T-helper 17 cell (primary cell): ENCODE results near the gene GSDME. TPM values are rescaled to one million over a fixed set of nuclear protein-coding genes. Genes with fewer than 3 reads are reported as not detected.
"Not testable (repeated sequence)": the region's sequence is repeated elsewhere in the genome, so short reads cannot be mapped to it uniquely, and the experiment has no call there.

Experiments
- ATAC-seq: fragments of 150-1000 bp; cut with Tn5 transposase; 2 replicates; pipeline ENCODE4 v1.10.0; 2021; ENCODE audit warnings: mild to moderate bottlenecking, moderate library complexity
- DNase-seq, 3 donors: peaks; one replicate each; pipeline versions ENCODE4 v3.0.0 to v3.0.0-alpha.2; 2020 to 2021
- H3K9me3 ChIP-seq: one replicate; pipeline ENCODE4 v1.7.0; 2013; ENCODE audit warnings: low read length, mild to moderate bottlenecking; ENCODE audit not compliant: control insufficient read depth, poor library complexity, severe bottlenecking
- H3K27ac Mint-ChIP-seq: one replicate; pipeline ENCODE4 v1.8.0; 2022; ENCODE audit warnings: mild to moderate bottlenecking, moderate library complexity, mixed read lengths
- H3K27me3 Mint-ChIP-seq: one replicate; pipeline ENCODE4 v1.8.0; 2022; ENCODE audit warnings: mixed read lengths
- H3K36me3 Mint-ChIP-seq: one replicate; pipeline ENCODE4 v1.8.0; 2022; ENCODE audit warnings: low read depth, mixed read lengths
- H3K4me1 Mint-ChIP-seq: one replicate; pipeline ENCODE4 v1.8.0; 2022; ENCODE audit warnings: mild to moderate bottlenecking, mixed read lengths
- H3K4me3 Mint-ChIP-seq: one replicate; pipeline ENCODE4 v1.8.0; 2022; ENCODE audit warnings: mild to moderate bottlenecking, moderate library complexity, mixed read lengths
- total RNA-seq, 4 donors: library from RNA in 2 of 4; stranded (reverse) in 2 of 4; gene quantifications; one replicate each; pipeline ENCODE4 v1.2.3 and lab custom pipeline; 2022 to 2026

The GSDME gene
- total RNA-seq: under 1 TPM in 1 of 2 donors, not detected in 1; 0.75 TPM
- total RNA-seq (lab: John Stamatoyannopoulos, UW): 0 to 0.35 reads per million in 2 donors

GRCh38 chr7:24757353-24758275 is at the start of gene GSDME:
Gene GSDME (minus strand): TSS chr7:24757464. CDS start chr7:24749774, 7,690 bp downstream.
- Mint-ChIP-seq H3K4me3 (peak within 1 kb of the TSS; percentile 94), H3K36me3 (peaks cover 2% of the 10 kb centered on the region), H3K27me3 (peaks cover 74% of the 10 kb centered on the region), H3K4me1 (peaks cover 19% of the 10 kb centered on the region), H3K27ac (peak within 1 kb of the TSS; percentile 60)
- ATAC-seq: peak; percentile 77
- no peak for DNase-seq
- no peaks in the 10 kb centered on the region for H3K9me3 ChIP-seq

DNA sequence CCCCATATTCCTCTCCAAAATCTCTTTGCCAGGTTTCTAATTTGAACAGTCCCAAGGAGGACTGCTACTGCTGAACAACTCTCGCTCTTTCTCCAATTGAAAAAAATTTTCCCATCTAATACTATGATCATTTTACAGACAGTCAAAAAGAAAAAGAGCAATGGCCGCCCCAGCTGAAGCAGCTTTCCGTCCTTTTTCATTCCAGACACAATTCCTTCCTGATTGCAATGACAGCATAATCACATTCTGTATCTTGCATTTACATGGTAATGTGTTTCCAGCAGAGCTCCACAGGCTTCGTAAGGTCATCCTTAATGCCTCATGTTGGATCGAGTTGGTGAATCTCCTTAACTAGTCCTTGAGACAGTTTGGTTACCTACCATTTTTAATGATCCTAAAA is 45.0 kb upstream of the GSDME start:
- Mint-ChIP-seq H3K27ac (no peak overlapping the region), H3K36me3 (peaks cover 11% of the 10 kb centered on the region), H3K4me3 (no peak overlapping the region), H3K27me3 (no peaks in the 10 kb centered on the region), H3K4me1 (peaks cover 3% of the 10 kb centered on the region)
- ATAC-seq: no peak
- no peaks in the 10 kb centered on the region for H3K9me3 ChIP-seq
- DNase-seq: no peak

DNA sequence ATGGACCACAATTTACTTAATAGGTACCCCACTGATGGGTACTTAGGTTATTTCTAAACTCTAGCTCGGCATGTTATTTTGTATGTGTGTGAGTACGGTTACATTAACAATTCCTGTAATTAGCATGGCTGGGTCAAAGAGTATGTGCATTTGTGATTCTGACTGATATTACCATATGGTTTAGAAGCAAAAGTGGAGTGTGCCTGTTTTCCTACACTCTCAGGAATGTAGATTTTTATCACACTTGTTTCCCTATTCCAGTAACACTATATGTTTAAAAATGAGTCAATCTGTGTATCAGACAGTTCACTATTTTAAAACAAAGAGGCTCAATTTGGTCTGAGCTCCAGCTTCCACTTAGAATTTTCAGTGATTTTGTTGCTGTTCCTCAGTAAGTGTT is 44.6 kb upstream of the GSDME start:
- DNase-seq (no peak), ATAC-seq (no peak)
- Mint-ChIP-seq H3K27me3 (no peaks in the 10 kb centered on the region), H3K27ac (no peak overlapping the region), H3K36me3 (peaks cover 11% of the 10 kb centered on the region), H3K4me1 (peaks cover 3% of the 10 kb centered on the region), H3K4me3 (no peak overlapping the region)
- H3K9me3 ChIP-seq: no peaks in the 10 kb centered on the region

DNA sequence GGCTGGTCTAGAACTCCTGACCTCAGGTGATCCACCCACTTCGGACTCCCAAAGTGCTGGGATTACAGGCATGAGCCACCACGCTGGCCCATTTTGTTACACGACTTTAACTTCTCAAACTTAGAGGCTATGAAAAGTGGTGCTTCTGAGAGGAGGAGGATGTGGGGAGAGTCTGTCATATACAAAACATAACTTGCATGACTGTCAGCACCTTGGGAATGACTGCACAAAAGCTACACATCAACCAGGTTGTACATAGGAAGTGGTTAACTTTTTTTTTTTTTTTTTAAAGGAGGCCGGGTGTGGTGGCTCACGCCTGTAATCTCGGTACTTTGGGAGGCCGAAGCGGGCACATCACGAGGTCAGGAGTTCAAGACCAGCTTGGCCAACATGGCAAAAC is 43.4 kb upstream of the GSDME start:
- Mint-ChIP-seq H3K27me3 (no peaks in the 10 kb centered on the region), H3K4me3 (no peak overlapping the region), H3K4me1 (peaks cover 4% of the 10 kb centered on the region), H3K36me3 (peaks cover 11% of the 10 kb centered on the region), H3K27ac (no peak overlapping the region)
- no peak for ATAC-seq
- H3K9me3 ChIP-seq: no peaks in the 10 kb centered on the region
- DNase-seq: no peak

GRCh38 chr7:24800073-24800472 is 42.8 kb upstream of the GSDME start:
- DNase-seq (no peak), ATAC-seq (no peak)
- H3K4me3 Mint-ChIP-seq: no peak overlapping the region
- no peaks in the 10 kb centered on the region for H3K9me3 ChIP-seq
- H3K4me1 Mint-ChIP-seq: peaks cover 5% of the 10 kb centered on the region
- H3K36me3 Mint-ChIP-seq: peaks cover 11% of the 10 kb centered on the region
- no peak overlapping the region for H3K27ac Mint-ChIP-seq
- no peaks in the 10 kb centered on the region for H3K27me3 Mint-ChIP-seq

GRCh38 chr7:24799506-24799905 is 42.2 kb upstream of the GSDME start:
- no peak overlapping the region for H3K27ac Mint-ChIP-seq
- ATAC-seq: no peak

GRCh38 chr7:24798261-24798660 is 41.0 kb upstream of the GSDME start:
- H3K9me3 ChIP-seq: no peaks in the 10 kb centered on the region
- no peak overlapping the region for H3K27ac Mint-ChIP-seq
- H3K4me3 Mint-ChIP-seq: no peak overlapping the region
- H3K4me1 Mint-ChIP-seq: peaks cover 16% of the 10 kb centered on the region
- no peaks in the 10 kb centered on the region for H3K27me3 Mint-ChIP-seq
- ATAC-seq (no peak), DNase-seq (no peak)
- peaks cover 11% of the 10 kb centered on the region for H3K36me3 Mint-ChIP-seq

More at GRCh38 chr7:24799506-24799905, 42.2 kb upstream of the GSDME start:
- H3K4me3 Mint-ChIP-seq: no peak overlapping the region
- peaks cover 9% of the 10 kb centered on the region for H3K4me1 Mint-ChIP-seq
- no peaks in the 10 kb centered on the region for H3K27me3 Mint-ChIP-seq
- DNase-seq: no peak
- no peaks in the 10 kb centered on the region for H3K9me3 ChIP-seq
- H3K36me3 Mint-ChIP-seq: peaks cover 11% of the 10 kb centered on the region

- H3K9me3 ChIP-seq: no peaks in the 10 kb centered on the region
- Mint-ChIP-seq H3K4me1 (peaks cover 18% of the 10 kb centered on the region), H3K36me3 (peaks cover 7% of the 10 kb centered on the region), H3K27ac (no peak overlapping the region), H3K4me3 (no peak overlapping the region), H3K27me3 (no peaks in the 10 kb centered on the region)
- ATAC-seq: no peak
- no peak for DNase-seq
Measured at GRCh38 chr7:24797270-24797669, 40.0 kb upstream of the GSDME start.

DNA sequence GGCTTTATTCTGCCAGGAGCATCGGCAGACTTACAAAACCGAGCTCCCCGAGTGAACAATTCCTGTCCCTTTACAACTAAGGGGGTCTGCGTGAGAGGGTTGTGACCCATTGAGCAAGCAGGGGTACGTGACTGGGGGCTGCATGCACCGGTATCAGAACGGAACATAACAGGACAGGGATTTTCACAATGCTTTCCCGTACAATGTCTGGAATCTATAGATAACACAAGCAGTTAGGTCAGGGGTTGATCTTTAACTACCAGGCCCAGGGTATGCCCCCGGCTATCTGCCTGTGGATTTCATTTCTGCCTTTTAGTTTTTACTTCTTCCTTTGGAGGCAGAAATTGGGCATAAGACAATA is 38.1 kb upstream of the GSDME start:
- Mint-ChIP-seq H3K4me1 (peaks cover 16% of the 10 kb centered on the region), H3K4me3 (no peak overlapping the region), H3K36me3 (peaks cover 2% of the 10 kb centered on the region), H3K27ac (no peak overlapping the region), H3K27me3 (no peaks in the 10 kb centered on the region)
- ATAC-seq (no peak), DNase-seq (no peak)
- no peaks in the 10 kb centered on the region for H3K9me3 ChIP-seq

DNA sequence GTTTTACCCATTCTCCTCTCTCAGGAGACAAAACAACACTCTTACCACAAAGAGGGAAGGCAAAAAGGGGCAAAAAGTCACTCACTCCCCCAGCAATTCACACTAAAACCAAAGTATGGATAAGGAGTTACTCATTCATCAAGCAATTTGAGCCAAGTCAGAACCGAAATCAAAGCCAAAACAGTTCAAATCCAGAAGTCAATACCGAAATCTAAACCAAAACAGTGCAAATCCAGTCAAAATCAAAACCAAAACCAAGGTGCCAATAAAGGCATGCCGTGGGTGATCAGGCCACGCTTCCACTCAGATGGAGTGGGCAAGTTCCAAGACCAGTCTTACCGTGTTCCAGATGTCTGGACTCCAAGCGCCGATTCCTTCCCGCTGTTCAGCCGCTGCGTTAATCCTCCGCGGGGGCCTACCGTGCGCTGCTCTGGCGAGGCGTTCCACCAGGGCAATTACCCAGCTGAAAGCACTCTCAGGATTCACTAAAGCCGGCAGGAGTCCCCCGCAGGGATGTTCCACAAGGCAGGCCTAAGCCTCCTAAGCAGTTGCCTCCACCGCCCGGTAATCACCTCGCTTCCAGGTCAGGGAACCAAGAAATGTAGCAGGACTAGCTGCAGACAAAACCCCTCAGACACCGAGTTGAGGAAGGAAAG is 37.6 kb upstream of the GSDME start:
- peaks cover 16% of the 10 kb centered on the region for H3K4me1 Mint-ChIP-seq
- ATAC-seq, H3K27me3 Mint-ChIP-seq, DNase-seq, H3K36me3 Mint-ChIP-seq, H3K9me3 ChIP-seq: not testable (repeated sequence)
- peak overlapping the region; percentile 60 for H3K4me3 Mint-ChIP-seq
- H3K27ac Mint-ChIP-seq: peak overlapping the region; percentile 77

DNA sequence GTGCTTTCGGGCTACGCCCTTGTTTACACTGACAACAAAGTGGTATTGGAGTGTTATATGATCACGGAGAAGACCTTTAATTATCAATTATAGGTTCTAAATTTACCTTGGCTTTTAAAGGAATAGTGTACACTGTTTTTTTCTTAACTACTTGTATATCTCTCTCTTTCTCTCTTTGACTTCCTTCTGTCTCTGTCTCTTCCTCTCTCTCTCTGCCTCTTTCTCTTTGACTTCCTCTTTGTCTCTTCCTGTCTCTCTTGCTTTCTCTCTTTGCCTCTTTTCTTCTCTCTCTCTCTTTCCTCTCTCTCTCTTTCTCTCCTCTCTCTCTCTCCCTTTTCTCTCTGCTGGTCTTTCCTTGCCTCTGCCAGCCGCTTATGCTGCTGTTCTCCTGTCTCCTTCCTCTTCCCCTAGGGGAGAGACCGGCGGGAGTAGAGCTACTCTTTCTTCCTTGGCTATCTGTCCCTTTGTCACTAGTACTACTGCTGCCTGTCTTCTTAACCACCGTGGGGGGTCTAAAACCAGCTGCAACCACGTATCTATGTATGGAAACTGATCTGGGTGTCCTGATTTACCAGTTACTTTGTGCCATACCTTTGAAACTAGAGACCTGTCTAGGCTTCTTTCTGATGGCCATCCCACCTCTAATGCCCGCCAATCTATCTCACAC is 36.9 kb upstream of the GSDME start:
- peaks cover 16% of the 10 kb centered on the region for H3K4me1 Mint-ChIP-seq

DNA sequence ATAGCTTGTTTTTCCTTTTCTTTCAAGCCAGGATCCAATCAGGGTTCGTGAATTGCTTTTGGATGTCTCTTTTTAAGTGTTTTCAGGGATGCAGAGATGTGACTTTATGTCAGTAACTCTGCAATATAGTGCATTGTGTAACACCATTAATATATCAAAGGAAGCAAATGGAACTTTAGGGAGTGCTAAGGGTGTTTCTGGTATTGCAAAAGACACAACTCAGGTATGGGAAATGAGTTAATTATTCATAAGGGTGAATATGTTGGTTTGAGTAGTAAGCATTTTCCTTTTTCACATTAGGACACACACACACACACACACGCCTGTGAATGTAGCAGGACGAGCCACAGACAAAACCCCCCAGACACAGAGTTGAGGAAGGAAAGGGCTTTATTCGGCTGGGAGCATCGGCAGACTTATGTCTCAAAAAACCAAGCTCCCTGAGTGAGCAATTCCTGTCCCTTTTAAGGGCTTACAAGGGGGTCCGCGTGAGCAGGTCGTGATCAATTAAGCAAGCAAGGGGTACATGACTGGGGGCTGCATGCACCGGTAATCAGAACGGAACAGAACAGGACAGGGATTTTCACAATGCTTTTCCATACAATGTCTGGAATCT is 31.8 kb upstream of the GSDME start:
- Mint-ChIP-seq H3K27ac (no peak overlapping the region), H3K27me3 (no peaks in the 10 kb centered on the region), H3K36me3 (peaks cover 2% of the 10 kb centered on the region), H3K4me3 (no peak overlapping the region), H3K4me1 (peaks cover 5% of the 10 kb centered on the region)
- ATAC-seq (no peak), DNase-seq (no peak)
- H3K9me3 ChIP-seq: no peaks in the 10 kb centered on the region

More for the DNA sequence above, 36.9 kb upstream of the GSDME start:
- DNase-seq: no peak
- no peaks in the 10 kb centered on the region for H3K9me3 ChIP-seq
- Mint-ChIP-seq H3K27me3 (no peaks in the 10 kb centered on the region), H3K27ac (peak overlapping the region; percentile 77), H3K36me3 (peaks cover 2% of the 10 kb centered on the region), H3K4me3 (peak overlapping the region; percentile 60)
- ATAC-seq: no peak

DNA sequence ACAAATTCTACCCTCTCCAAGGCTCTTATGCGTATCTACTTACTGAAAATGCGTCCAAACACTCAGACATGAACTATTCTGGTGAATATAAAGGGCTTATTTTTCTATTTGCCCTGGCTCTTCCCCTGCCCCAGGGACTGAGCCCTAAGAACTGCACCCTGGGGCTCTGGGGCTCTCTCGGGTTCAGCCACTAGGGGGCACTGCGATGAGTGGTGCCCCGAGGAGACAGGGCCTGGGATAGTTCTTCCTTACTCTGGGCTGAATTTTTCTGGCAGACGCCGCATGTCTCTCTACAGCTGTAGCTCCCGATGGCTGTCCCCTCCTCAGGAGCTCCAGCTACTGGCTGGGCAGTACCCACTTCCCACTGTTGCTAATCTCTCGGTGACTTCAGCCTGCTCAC is 30.8 kb upstream of the GSDME start:
- no peaks in the 10 kb centered on the region for H3K27me3 Mint-ChIP-seq
- no peak for ATAC-seq
- H3K27ac Mint-ChIP-seq: no peak overlapping the region
- H3K4me3 Mint-ChIP-seq: no peak overlapping the region
- DNase-seq: no peak
- peaks cover 2% of the 10 kb centered on the region for H3K4me1 Mint-ChIP-seq
- no peaks in the 10 kb centered on the region for H3K9me3 ChIP-seq
- H3K36me3 Mint-ChIP-seq: peaks cover 2% of the 10 kb centered on the region
